Keratinocyte (primary cell): ENCODE results near the gene ARHGEF19.

Source experiments
- EZH2 ChIP-seq: IDR thresholded peaks from one replicate; pipeline ENCODE4 v1.6.1; 2012; ENCODE audit warnings: inconsistent platforms, mild to moderate bottlenecking, low read length, moderate library complexity
- TF ChIP-seq, protein P1 (sequence below), 3 experiments: IDR thresholded peaks in 1 of 3; conservative IDR thresholded peaks in 1 of 3; optimal IDR thresholded peaks in 1 of 3; 2 replicates in 2 of 3; 3 replicates in 1 of 3; pipeline versions ENCODE3 to v1.5.1; 2011; ENCODE audit warnings: low read length in 3 of 3, mild to moderate bottlenecking in 3 of 3, moderate library complexity in 2 of 3, control low read depth in 1 of 3, inconsistent platforms in 1 of 3; ENCODE audit not compliant: insufficient read depth in 2 of 3; ENCODE audit errors: extremely low read depth in 1 of 3

- TF ChIP-seq, protein P1, sequence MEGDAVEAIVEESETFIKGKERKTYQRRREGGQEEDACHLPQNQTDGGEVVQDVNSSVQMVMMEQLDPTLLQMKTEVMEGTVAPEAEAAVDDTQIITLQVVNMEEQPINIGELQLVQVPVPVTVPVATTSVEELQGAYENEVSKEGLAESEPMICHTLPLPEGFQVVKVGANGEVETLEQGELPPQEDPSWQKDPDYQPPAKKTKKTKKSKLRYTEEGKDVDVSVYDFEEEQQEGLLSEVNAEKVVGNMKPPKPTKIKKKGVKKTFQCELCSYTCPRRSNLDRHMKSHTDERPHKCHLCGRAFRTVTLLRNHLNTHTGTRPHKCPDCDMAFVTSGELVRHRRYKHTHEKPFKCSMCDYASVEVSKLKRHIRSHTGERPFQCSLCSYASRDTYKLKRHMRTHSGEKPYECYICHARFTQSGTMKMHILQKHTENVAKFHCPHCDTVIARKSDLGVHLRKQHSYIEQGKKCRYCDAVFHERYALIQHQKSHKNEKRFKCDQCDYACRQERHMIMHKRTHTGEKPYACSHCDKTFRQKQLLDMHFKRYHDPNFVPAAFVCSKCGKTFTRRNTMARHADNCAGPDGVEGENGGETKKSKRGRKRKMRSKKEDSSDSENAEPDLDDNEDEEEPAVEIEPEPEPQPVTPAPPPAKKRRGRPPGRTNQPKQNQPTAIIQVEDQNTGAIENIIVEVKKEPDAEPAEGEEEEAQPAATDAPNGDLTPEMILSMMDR (optimal IDR thresholded peaks at IDR 0.05 in 1 of 3, IDR thresholded peaks at IDR 0.05 in 1 of 3, conservative IDR thresholded peaks at IDR 0.05 in 1 of 3; ENCODE audit: extremely low read depth in 1 of 3, insufficient read depth in 2 of 3, low read length in 3 of 3): no peak
- no peak for TF ChIP-seq EZH2
Observed at GRCh38 chr1:16173447-16174260, 38.8 kb downstream of the ARHGEF19 start.
